SK-N-SH treated with all-trans-retinoic acid at 6 μM for 48 hours (cell line): ENCODE data around the gene SERPINF2.

Experiments
- POU6F1 ChIP-seq: fragments of 250-450 bp; sonication (Bioruptor Pico); IDR thresholded peaks from 2 replicates; pipeline ENCODE4 v1.8.0; 2021; ENCODE audit warnings: low read depth, mild to moderate bottlenecking, moderate library complexity, borderline replicate concordance
- RARB ChIP-seq: fragments of 250-450 bp; sonication (Bioruptor Pico); IDR thresholded peaks from 2 replicates; pipeline ENCODE4 v1.8.0; 2021; ENCODE audit warnings: mild to moderate bottlenecking, moderate library complexity
- SNAI2 ChIP-seq: fragments of 250-450 bp; sonication (Bioruptor Pico); IDR thresholded peaks from 2 replicates; pipeline ENCODE4 v1.5.0; 2020; ENCODE audit warnings: mild to moderate bottlenecking, moderate library complexity

- no peak for TF ChIP-seq SNAI2
- TF ChIP-seq RARB (CRISPR knock-in tag), result no peak
- no peak for TF ChIP-seq POU6F1
These were observed 29.4 kb upstream of the SERPINF2 start for GRCh38 chr17:1713160-1713877.
